Endothelial cell of umbilical vein (primary cell): Measurements from ENCODE around the gene OCIAD2. TPM values are rescaled to one million over a fixed set of nuclear protein-coding genes. Genes with fewer than 3 reads are reported as not detected.

Source experiments
- BruUV-seq: library from RNA; stranded (reverse); fragments of 400-500 nt; replicated peaks from 2 replicates; lab custom pipeline; 2021; lab: Mats Ljungman, UMichigan
- CTCF ChIA-PET: fragments of 300-600, 350-600 bp; sonication (Branson Sonifier 250); formaldehyde crosslinking; loops from one replicate; lab custom pipeline; 2021; ENCODE audit warnings: antibody characterized with exemption, inconsistent platforms; lab: Charles Lee
- POLR2A ChIA-PET: fragments of 300-600, 350-600 bp; sonication (Branson Sonifier 250); formaldehyde crosslinking; loops from one replicate; lab custom pipeline; 2021; ENCODE audit warnings: antibody characterized with exemption, inconsistent platforms; lab: Charles Lee
- DNase-seq: peaks from one replicate; pipeline ENCODE4 v3.0.0-alpha.2; 2011; ENCODE audit warnings: low read depth, low spot score
- FAIRE-seq: peaks from 2 replicates; lab custom pipeline; 2011; peaks lifted over from hg19 to GRCh38; lab: Jason Lieb, UNC
- H2AFZ ChIP-seq: 2 replicates; pipeline ENCODE4 v1.6.0; 2012; ENCODE audit warnings: low read depth, low read length, control low read depth, inconsistent platforms
- H3K27ac ChIP-seq: 2 replicates; pipeline ENCODE4 v1.5.1; 2011; ENCODE audit warnings: low read depth, mild to moderate bottlenecking, control low read depth, low read length, moderate library complexity; ENCODE audit not compliant: insufficient read depth
- H3K27me3 ChIP-seq, 2 experiments: 2 replicates each; pipeline versions ENCODE4 v1.6.0 to v1.6.1; 2011; ENCODE audit warnings: low read length in 2 of 2, mixed read lengths in 1 of 2; ENCODE audit not compliant: control insufficient read depth in 2 of 2, insufficient read depth in 2 of 2
- H3K36me3 ChIP-seq, 2 experiments: 2 replicates in 1 of 2; 3 replicates in 1 of 2; pipeline ENCODE4 v1.5.1; 2011; ENCODE audit warnings: low read length in 2 of 2, mild to moderate bottlenecking in 1 of 2, moderate library complexity in 1 of 2; ENCODE audit not compliant: control insufficient read depth in 2 of 2, insufficient read depth in 2 of 2; ENCODE audit errors: extremely low read depth in 1 of 2
- H3K4me1 ChIP-seq: 3 replicates; pipeline ENCODE4 v1.5.1; 2011; ENCODE audit warnings: mild to moderate bottlenecking, low read length; ENCODE audit not compliant: control insufficient read depth, insufficient read depth; ENCODE audit errors: extremely low read depth
- H3K4me2 ChIP-seq: 2 replicates; pipeline ENCODE4 v1.6.1; 2011; ENCODE audit warnings: low read length, control low read depth, mixed read lengths; ENCODE audit not compliant: insufficient read depth
- H3K4me3 ChIP-seq, 3 experiments: fragments of 200-600 bp in 1 of 3; sonication (generic), shearing (Covaris generic) in 1 of 3; replicated peaks in 1 of 3; 2 replicates each; pipeline ENCODE4 v1.5.1; 2011 to 2016; ENCODE audit warnings: control low read depth in 3 of 3, low read length in 3 of 3, mild to moderate bottlenecking in 2 of 3, inconsistent platforms in 1 of 3, low read depth in 1 of 3, moderate library complexity in 1 of 3; ENCODE audit not compliant: insufficient read depth in 1 of 3
- H3K79me2 ChIP-seq: 2 replicates; pipeline ENCODE4 v1.6.0; 2012; ENCODE audit warnings: low read length, inconsistent platforms; ENCODE audit not compliant: control insufficient read depth, insufficient read depth
- H3K9ac ChIP-seq: replicated peaks from 2 replicates; pipeline ENCODE3; 2011; ENCODE audit warnings: low read length, control low read depth; ENCODE audit not compliant: insufficient read depth; ENCODE audit errors: extremely low read depth
- H3K9me1 ChIP-seq: replicated peaks from 3 replicates; pipeline ENCODE4 v1.6.0; 2011; ENCODE audit warnings: mild to moderate bottlenecking, low read length; ENCODE audit not compliant: control insufficient read depth, insufficient read depth; ENCODE audit errors: extremely low read depth
- H3K9me3 ChIP-seq: replicated peaks from 2 replicates; pipeline ENCODE4 v1.5.1; 2012; ENCODE audit warnings: low read length, inconsistent platforms; ENCODE audit not compliant: control insufficient read depth, insufficient read depth
- H4K20me1 ChIP-seq: replicated peaks from 2 replicates; pipeline ENCODE3; 2011; ENCODE audit warnings: mild to moderate bottlenecking, low read length; ENCODE audit not compliant: control insufficient read depth, insufficient read depth; ENCODE audit errors: extremely low read depth
- EZH2 ChIP-seq: IDR thresholded peaks from 2 replicates; pipeline ENCODE4 v1.6.1; 2012; ENCODE audit warnings: borderline replicate concordance, low read depth, mild to moderate bottlenecking, moderate library complexity, low read length, inconsistent platforms; ENCODE audit not compliant: severe bottlenecking
- FOS ChIP-seq: IDR thresholded peaks from 2 replicates; pipeline ENCODE4 v1.6.1; 2011; ENCODE audit warnings: mild to moderate bottlenecking, low read length, moderate library complexity, borderline replicate concordance; ENCODE audit not compliant: insufficient read depth
- GATA2 ChIP-seq: IDR thresholded peaks from 2 replicates; pipeline ENCODE4 v1.7.0; 2011; ENCODE audit warnings: low read depth, mild to moderate bottlenecking, moderate library complexity, mixed read lengths, low read length; ENCODE audit not compliant: insufficient read length, insufficient read depth
- JUN ChIP-seq: IDR thresholded peaks from 2 replicates; pipeline ENCODE4 v1.6.1; 2011; ENCODE audit warnings: borderline replicate concordance, low read depth; ENCODE audit not compliant: insufficient read length, insufficient read depth
- MYC ChIP-seq: IDR thresholded peaks from one replicate; pipeline ENCODE4 v1.6.1; 2011; ENCODE audit warnings: mild to moderate bottlenecking, low read depth, low read length
- POLR2A ChIP-seq: IDR thresholded peaks from 2 replicates; pipeline ENCODE4 v1.6.1; 2012; ENCODE audit warnings: low read depth, mild to moderate bottlenecking, control low read depth, low read length
- POLR2AphosphoS5 ChIP-seq: IDR thresholded peaks from 2 replicates; pipeline ENCODE4 v1.6.1; 2012; ENCODE audit warnings: low read depth, mild to moderate bottlenecking, control low read depth, low read length, moderate library complexity; ENCODE audit not compliant: insufficient read depth
- dilution Hi-C: fragments of 300-500 bp; cut with MboI; formaldehyde crosslinking; loops from one replicate; pipeline ENCODE4 v1.15.0; 2019; ENCODE audit warnings: low sequenced_read_pairs; ENCODE audit not compliant: extremely low pct_ligation_motif_present
- intact Hi-C: fragments of 100-400 bp; cut with micrococcal nuclease; formaldehyde crosslinking; loops from one replicate; pipeline ENCODE4 v1.10.0; 2022
- polyA plus RNA-seq, 4 experiments: library from polyadenylated mRNA; depleted of rRNA in 3 of 4; stranded (reverse) in 3 of 4; unstranded in 1 of 4; fragments of >200 nt; gene quantifications; 2 replicates each; pipeline versions ENCODE4 v1.2.1 to v1.2.3, GENCODE V29; 2011 to 2012; ENCODE audit warnings: missing spikeins in 1 of 4
- total RNA-seq: library from RNA; stranded (reverse); gene quantifications from 2 replicates; pipeline ENCODE4 v1.2.3, GENCODE V29; 2021
- TF ChIP-seq, protein P1 (sequence below), 2 donors: IDR thresholded peaks; 1 replicate in 1 of 2; 2 replicates in 1 of 2; pipeline ENCODE4 v1.5.1; 2011; ENCODE audit warnings: low read length in 2 of 2, mild to moderate bottlenecking in 2 of 2, moderate library complexity in 2 of 2, control low read depth in 1 of 2, inconsistent platforms in 1 of 2, low read depth in 1 of 2; ENCODE audit not compliant: insufficient read depth in 1 of 2; ENCODE audit errors: extremely low read depth in 1 of 2
- TF ChIP-seq, protein P2 (sequence below): IDR thresholded peaks from 2 replicates; pipeline ENCODE4 v1.6.1; 2011; ENCODE audit not compliant: insufficient read depth, insufficient read length

OCIAD2 gene
- total and polyA plus RNA-seq, 2 donors (not counting 3 experiments of a cell fraction or from before 2014, with no cell fraction given), result 99.0 to 119 TPM

DNA sequence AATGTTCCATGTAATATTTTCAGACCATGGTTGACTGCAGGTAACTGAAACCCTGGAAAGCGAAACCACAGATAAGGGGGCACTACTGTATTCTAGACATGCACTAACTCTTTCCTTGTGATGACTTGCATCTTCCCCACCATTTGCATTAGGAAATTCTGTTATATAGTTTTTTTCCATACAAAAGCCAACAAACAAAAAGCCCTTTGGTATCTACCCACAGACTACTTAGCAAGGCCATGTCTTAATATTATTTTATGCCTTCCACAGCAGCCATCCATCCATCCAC, 52.2 kb downstream of the OCIAD2 start:
- no peak overlapping the region for H3K27ac ChIP-seq
- intact Hi-C loops, result no loop called here
- POLR2A ChIA-PET, result no interaction called here
- H3K9me3 ChIP-seq, result no peaks in the 10 kb centered on the region
- no peaks in the 10 kb centered on the region for H3K9me1 ChIP-seq
- DNase-seq (no peak), FAIRE-seq (no peak)
- H3K27me3 ChIP-seq, result no peaks in the 10 kb centered on the region
- H3K9ac ChIP-seq, result no peak overlapping the region
- H3K79me2 ChIP-seq, result no peaks in the 10 kb centered on the region
- H4K20me1 ChIP-seq, result no peaks in the 10 kb centered on the region
- dilution Hi-C loops, result no loop called here
- CTCF ChIA-PET, result no interaction called here
- no TSS peak for BruUV-seq
- no peak overlapping the region for H2AFZ ChIP-seq
- no peak for TF ChIP-seq JUN
- no peak for TF ChIP-seq GATA2
- no peak for TF ChIP-seq MYC
- no peak for TF ChIP-seq EZH2
- TF ChIP-seq, protein P1, sequence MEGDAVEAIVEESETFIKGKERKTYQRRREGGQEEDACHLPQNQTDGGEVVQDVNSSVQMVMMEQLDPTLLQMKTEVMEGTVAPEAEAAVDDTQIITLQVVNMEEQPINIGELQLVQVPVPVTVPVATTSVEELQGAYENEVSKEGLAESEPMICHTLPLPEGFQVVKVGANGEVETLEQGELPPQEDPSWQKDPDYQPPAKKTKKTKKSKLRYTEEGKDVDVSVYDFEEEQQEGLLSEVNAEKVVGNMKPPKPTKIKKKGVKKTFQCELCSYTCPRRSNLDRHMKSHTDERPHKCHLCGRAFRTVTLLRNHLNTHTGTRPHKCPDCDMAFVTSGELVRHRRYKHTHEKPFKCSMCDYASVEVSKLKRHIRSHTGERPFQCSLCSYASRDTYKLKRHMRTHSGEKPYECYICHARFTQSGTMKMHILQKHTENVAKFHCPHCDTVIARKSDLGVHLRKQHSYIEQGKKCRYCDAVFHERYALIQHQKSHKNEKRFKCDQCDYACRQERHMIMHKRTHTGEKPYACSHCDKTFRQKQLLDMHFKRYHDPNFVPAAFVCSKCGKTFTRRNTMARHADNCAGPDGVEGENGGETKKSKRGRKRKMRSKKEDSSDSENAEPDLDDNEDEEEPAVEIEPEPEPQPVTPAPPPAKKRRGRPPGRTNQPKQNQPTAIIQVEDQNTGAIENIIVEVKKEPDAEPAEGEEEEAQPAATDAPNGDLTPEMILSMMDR (IDR thresholded peaks at IDR 0.05; ENCODE audit: extremely low read depth in 1 of 2, insufficient read depth in 1 of 2, low read depth in 1 of 2, low read length in 2 of 2), result no peak
- TF ChIP-seq, protein P2, sequence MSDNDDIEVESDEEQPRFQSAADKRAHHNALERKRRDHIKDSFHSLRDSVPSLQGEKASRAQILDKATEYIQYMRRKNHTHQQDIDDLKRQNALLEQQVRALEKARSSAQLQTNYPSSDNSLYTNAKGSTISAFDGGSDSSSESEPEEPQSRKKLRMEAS, result no peak
- no peak for TF ChIP-seq FOS
- no peak for TF ChIP-seq POLR2AphosphoS5
- no peak for TF ChIP-seq POLR2A
- H3K36me3 ChIP-seq, result peaks cover 8 to 18% of the 10 kb centered on the region in 2 experiments
- H3K4me3 ChIP-seq, result no peak overlapping the region
- peaks cover 3% of the 10 kb centered on the region for H3K4me1 ChIP-seq
- no peak overlapping the region for H3K4me2 ChIP-seq
